Activated CD4-positive, alpha-beta T cell treated with anti-CD3 and anti-CD28 coated beads, Interleukin-10, Interleukin-2, amounts not matched to agents 100 ng/mL and 50 ng/mL, durations not matched to agents 16 hours and 8 hours (primary cell): Measurements from ENCODE around the gene DEK.
"Not testable (repeated sequence)": the region's sequence is repeated elsewhere in the genome, so short reads cannot be mapped to it uniquely, and the experiment has no call there.

Source experiments
- DNase-seq: peaks from one replicate; pipeline ENCODE4 v3.0.0-alpha.2; 2020

Gene DEK

DNA sequence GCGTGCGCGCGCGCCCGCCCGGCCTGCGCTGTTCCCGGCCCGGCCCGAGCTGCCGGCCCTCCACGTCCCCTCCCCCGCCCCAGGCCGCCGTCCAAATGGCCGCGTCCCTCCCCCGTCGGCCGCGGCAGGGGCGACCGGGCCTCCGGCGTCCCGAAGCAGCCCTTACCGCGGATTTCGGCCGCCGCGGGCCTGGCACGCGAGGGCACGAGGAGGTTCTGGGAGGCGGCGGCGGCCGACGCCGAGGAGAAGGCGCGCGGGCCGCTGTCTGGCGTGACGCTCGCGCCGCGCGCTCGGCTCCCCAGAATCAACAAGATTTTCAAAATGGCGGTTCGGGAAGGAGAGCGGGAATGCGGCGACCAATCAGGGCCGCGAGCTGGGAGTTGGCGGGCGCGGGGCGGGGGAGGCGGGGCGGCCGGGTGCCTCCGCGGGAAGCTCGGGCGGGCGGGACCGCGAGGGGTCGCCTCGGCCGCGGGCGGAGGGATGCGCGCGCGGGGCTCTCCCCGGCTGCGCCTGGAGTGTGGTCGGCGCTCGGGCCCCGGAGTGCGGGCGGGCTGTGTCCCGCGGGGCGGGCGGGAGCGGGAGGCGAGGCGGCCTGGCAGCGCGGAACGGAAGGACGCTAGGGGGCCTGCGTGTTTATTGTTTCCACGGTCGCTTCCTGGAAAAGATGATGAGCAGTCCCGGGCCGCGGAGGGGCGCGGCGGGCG lies at the start of gene DEK:
DEK (minus strand) TSS at position 312 of the 704 bp plus-strand sequence. CDS start 543 bp downstream, outside the sequence.
- DNase-seq: peak; percentile 88

GRCh38 chr6:18312368-18312767 lies 48.0 kb upstream of the DEK start:
- DNase-seq: no peak

- not testable (repeated sequence) for DNase-seq
Measured at GRCh38 chr6:18310010-18310409, 45.7 kb upstream of the DEK start.

- no peak for DNase-seq
Measured at GRCh38 chr6:18309046-18309445, 44.7 kb upstream of the DEK start.

DNA sequence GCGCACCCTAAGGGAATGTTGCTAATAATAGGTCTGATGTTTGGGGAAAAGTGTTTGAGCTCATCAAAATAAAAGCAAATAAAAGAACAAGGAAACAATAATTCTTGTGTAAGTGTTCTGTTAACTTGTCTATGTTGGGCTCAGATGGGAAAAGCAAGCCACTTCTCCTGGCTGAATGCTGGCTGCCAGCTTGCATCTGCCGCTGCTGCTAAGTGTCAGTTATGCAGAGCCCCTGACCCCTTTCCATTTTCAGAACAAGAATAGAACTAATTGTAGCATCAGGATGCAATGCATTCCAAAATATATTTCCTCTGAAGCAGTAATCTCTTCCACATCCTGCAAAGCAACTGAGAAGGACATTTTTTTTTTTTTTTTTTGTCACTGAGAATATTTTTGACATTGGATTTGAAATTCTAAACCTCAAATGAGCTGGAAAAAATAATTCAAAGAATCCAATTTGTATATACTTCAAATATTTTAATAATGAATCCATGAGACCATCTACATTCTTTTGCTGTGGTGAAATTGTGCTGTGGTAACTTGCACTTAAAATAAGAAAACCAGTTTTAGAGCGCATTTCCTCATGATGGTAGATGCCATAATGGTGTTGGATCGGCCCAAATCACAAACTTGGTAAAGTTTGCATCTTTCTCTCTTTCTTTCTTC lies 43.9 kb upstream of the DEK start:
- DNase-seq: no peak

- DNase-seq: no peak
Measured at GRCh38 chr6:18306977-18307376, 42.6 kb upstream of the DEK start.

- DNase-seq: peak; percentile 4
Measured at GRCh38 chr6:18302561-18303439, 38.5 kb upstream of the DEK start.

DNA sequence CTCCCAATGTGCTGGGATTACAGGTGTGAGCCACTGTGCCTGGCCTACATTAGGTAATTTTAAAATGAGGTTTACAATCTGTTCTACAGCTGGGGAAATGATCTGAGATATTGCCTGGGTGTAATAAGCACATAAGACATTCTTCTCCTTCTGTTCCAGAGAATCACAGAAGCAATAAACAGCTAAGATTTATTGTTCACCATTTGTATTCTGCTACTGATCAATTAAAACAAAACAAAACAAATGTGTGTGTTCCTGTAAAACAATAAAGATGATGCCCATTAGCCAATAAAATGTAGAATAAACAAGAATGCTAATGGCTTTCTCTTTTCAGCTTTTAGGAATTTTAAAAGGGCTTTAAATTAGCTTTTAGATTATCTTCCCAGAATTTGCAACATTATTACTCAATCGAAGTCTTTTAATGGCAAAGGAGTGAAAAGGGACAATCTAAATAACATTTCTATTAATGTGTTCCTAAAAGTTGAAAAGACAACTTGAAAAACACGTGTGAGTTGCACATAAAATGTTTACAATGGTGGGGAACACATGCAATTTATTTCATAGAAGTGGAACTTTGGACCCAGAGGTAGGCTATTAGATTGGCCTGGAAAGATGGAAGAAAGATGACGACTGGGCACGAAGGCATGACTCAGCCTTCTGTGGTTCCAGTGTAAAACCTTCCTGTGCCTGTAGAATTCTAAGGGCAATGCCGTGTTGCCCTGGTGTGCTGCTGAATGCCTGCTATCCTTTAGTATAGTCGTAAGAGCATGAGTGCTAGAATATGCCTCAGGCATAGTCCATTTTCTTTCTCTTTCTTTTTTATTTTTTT lies 29.0 kb upstream of the DEK start:
- no peak for DNase-seq

- no peak for DNase-seq
Measured at GRCh38 chr6:18289283-18289682, 25.0 kb upstream of the DEK start.

- no peak for DNase-seq
Measured at GRCh38 chr6:18284261-18284660, 19.9 kb upstream of the DEK start.

DNA sequence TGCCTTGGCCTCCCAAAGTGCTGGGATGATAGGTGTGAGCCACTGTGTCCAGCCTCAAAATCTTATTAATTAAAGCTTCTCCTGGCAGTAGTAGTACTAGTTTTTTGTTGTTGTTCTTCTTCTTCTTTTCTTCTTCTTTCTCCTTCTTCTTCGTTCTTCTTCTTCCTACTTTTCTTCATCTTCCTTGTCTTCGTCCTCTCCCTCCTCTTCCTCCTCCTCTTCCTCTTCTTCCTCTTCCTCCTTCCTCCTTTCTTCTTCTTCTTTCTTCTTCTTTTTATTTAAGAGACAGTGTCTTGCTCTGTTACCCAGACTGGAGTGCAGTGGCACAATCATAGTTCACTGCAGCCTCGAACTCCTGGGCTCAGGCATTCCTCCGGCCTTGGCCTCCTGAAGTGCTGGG lies 17.2 kb upstream of the DEK start:
- DNase-seq: no peak

- no peak for DNase-seq
Measured at GRCh38 chr6:18280084-18280483, 15.8 kb upstream of the DEK start.

GRCh38 chr6:18279422-18279821 lies 15.1 kb upstream of the DEK start:
- no peak for DNase-seq

GRCh38 chr6:18277237-18278006 lies 13.1 kb upstream of the DEK start:
- DNase-seq: no peak

DNA sequence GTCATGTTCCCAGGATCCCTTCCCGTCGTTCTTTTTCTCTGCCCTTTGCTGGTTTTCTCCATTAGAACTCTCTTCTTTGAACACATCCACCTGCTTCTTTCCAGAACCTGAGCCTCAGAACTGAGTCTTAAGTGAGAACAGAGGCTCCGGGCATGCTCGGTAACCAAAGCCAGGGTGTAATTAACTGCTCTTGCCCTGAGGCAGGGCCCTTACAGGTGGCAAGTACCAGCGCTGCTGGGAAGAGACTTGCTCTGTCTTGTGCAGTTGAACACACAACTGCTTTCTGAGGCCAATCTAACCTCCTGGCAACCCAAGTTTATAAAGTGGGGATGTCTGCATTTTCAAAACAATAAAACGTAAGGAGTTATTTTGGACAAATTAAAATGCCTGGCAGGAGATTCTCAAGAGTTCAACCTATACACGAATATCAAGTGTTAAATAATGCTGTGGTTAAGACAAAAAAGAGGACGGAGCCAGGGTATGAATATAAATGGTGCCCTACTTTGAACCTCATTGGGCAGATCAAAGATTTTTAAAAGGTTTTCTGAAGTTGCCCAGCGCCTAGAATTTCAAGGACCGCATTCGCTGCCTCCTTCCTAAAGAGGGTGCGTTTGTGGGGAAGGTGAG lies 12.4 kb upstream of the DEK start:
- no peak for DNase-seq

DNA sequence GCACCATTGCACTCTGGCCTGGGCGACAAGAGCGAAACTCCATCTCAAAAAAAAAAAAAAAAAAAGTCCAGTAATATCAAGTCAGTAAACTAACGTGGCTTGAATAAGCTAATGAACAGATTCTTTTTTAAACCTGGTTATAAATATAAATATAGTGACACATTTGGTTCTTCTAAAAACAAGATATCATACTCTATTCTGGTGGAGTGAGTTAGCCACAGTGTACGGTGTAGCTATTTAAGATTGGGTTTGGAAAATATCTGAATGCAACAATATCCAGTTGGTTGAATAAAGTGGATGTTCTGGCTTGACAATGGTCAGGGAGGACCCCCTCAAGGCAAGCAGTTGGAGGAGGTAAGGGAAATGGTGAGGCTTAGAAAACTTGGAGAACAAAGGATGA lies 5.9 kb upstream of the DEK start:
- DNase-seq: no peak

GRCh38 chr6:18269717-18270116 lies 5.4 kb upstream of the DEK start:
- no peak for DNase-seq

DNA sequence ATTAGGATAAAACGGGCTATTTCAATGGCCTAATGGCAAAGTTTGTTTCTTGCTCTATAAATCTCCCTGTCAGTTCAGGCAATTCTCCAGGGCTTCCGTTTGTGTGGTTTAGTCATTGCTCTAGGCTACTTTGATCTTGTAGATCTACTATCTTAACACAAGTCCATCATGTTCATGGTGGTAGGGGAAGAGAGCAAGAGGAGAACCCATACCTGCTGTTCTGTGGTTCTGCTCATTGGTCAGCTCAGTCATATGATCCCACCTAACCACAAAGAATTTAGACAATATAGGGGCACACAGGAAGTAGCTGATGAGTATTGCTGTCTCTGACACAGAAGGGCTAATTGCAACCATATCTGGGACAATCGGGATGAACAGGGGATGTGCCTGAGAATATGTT lies 4.9 kb upstream of the DEK start:
- DNase-seq: peak; percentile 17

DNA sequence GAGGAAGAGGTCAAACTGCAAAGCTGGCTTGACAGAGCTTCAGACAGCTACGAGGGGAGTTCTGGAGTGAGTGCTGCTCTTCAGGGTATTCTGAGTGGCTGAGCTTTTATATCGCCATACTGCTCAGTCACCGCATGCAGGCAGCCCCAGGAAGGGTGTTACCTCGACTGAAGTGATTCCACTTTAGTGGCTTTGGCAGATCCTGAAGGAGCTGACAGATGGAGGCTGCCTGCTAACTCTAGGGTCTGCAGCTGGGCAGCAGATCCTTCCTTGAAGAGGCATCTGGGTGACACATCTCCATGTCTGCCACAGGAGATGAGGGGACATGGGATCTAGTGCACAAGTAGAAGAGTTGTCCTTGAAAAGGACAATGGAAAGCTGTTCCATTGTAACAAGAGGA lies 3.7 kb upstream of the DEK start:
- no peak for DNase-seq

DNA sequence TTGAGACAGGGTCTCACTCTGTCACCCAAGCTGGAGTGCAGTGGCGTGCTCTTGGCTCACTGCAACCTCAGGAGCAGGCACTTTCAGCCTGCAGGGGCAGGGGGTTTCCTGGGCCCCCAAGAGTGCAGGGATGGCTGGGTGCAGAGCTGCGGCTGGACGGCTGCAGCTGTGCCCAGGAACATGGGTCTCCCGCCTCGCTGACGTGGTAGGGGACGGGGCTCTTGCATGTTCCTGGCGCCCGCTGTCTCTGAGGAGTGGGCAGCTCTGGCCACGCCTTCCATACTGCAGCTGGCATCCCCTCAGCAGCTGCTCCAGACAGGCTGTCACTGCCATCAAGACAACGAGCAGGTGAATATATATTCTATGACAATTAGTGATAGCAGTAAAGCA lies 2.2 kb upstream of the DEK start:
- no peak for DNase-seq

DNA sequence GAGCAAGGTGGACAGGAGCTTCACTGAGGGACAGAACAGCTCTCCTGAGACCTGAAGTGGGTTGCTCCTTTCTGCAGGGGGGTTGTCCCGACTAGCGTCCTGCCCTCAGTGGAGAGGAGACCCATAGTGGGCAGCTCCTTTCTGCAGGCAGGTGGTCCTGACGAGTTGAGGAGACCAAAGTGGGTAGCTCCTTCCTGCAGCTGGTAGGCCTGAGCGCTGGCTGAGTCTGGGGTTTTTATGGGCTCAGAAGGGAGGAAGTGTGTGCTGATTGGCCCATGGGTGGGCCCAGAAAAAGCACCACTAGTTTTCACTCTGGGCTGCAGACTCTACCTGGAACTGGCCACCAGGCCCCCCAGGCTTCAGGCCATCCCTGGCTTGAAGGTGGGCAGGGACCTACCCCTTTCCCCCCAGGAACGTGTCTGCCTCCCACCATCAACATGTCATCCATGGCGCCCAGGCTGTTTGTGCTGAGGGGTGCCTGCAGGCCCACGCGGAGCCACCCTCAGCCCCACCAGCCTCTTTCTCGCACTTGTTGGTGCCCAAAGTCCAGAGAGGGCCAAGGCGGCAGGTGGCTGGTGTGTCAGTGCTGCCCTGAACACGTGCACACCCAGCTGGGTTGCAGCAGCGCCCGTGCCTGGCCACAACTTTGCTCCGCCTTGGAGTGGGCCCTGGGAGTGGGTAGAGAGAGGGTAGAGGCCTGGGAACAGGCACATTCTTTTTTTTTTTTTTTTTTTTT lies 1.6 kb upstream of the DEK start:
- DNase-seq: no peak
